Activated CD4-positive, CD25-positive, alpha-beta regulatory T cell treated with anti-CD3 and anti-CD28 coated beads, Interleukin-2, amount 50 U/mL, for 16 hours (primary cell): ENCODE results near the gene FBXO34.

Experiments
- DNase-seq: peaks from one replicate; pipeline ENCODE4 v3.0.0-alpha.2; 2020; ENCODE audit warnings: low read depth, low spot score

Gene FBXO34

DNA sequence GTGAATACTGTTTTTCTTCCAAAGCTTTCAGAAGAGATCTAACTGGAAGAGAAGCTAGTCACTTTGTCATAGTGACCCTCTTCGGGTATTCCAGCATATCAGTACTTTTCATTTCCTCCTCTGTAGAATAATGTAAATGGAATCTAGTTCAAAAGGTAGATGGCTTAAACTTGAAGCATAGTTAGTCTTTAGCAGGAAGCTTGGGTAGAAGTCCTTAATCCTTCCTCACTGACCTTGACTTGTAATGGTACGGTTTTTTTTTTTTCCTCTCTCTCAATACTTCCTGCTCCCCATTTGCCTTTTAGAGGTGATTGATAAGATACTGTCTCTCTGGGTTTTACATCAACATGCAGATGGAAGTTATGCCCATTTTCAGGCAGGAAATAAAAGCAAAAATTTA, 1.7 kb downstream of the FBXO34 start:
- no peak for DNase-seq

DNA sequence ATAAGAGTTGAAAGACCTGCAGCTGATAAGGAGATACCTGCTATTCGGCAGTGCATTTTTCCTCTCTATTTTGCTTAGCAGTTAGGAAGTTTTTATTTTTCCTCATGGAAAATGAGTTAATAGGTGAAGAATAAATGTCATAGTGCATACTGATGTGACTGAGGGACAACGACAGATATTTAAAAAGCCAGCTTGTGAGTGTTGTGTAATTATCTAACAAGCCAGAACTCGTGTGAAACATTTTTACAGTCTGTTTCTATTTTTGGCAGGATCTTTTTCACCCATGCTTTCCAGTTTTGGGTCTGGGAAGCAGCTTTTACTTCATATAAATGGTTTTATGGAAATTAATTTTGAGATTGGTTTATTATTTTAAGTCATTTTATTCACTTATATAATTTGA, 2.9 kb downstream of the FBXO34 start:
- DNase-seq, result no peak

DNA sequence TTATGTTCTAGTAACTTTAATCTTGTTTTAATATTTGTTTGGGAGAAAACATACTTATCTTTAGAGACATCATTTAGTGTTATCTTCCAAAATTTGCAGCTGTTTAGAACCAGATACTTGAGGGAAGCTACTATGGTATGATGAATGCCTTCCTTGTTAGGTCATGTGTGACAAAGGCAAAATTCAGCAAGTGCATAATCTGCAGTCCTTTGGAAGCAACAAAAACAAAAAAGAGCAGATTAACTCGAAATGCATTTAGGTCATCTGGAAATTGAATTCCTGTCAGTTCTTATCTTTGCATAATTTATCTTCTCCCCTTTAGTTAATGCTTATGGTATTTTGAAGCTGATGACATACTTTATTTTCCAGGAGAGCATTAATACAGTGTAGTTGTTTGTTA, 3.5 kb downstream of the FBXO34 start:
- no peak for DNase-seq

- no peak for DNase-seq
Observed at GRCh38 chr14:55276736-55277135, 5.5 kb downstream of the FBXO34 start.

DNA sequence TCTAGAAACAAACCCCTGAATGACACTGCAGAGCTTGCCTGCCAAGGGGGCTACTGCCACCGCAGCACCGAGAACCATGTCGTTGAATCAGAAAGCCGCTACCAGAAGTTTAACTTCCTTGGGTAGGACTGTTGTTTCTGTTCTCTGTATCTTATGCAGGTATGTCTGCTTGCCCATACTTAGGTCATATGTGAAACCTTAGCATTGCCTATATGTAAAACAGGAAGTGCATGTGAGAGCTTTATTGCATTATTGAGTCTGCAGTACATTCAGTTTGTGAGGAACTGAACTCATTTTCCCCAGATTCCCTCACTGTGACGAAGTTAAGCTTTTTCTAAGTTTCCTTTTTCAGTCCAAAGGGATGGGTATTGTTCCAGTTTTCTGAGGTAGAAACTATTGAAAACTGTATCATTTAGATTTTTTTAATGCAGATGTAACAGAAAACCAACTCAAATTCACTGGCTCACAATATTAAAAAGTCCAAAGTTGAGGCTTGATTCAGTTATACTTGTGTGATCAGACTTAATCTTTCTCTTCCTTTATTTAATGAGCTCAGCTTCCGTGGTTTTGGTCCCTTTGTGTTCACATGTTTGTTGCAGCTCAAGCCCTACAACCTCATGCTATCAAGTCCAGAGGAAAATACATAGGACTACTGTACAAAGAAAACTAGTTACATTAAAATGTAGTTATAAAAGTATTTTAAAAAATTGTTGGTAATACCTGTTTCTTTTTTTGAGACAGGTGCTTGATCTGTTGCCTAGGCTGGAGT, 6.9 kb downstream of the FBXO34 start:
- no peak for DNase-seq

DNA sequence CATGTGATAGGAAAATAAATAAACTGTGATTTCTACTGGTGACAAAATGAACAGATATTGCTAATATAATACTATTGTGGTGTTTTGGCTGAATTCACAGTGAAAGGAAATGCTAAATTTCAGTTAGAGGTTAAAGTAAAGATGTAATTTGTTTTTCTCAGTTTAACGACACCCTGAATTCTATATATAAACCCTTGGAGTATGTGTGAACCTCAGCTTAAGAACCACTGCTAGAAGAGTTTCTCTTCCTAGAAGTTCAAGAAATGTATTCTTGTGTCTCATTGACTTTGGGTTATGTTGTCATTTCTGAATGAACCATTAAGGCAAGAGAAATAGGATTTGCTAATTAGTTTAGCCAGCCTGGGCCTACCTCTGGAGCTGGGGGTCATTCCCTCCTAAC, 8.2 kb downstream of the FBXO34 start:
- DNase-seq, result no peak

DNA sequence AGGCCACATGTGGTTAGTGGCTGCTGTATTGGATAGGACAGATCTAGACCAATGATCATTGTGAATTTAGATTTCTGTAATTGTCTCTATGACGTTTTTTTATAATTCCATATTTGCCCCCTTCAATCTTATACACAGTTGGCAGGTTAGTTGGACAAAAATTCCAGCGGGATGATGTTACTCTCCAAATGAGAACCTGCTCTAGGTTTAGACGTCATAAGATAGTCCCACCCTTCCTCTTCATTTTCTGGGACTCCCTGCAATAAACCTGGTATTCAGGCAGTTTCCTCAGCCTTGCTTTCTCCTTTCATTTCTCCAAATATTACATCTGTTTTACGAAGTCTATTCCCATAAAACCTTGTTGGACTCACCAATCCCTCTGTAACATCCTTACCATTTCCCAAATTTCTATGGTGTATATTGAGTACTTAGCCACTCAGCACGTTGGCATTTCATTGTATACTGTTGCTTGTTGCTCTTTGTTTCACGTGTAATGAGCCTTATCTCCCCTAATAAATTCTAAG, 10.2 kb downstream of the FBXO34 start:
- no peak for DNase-seq

DNA sequence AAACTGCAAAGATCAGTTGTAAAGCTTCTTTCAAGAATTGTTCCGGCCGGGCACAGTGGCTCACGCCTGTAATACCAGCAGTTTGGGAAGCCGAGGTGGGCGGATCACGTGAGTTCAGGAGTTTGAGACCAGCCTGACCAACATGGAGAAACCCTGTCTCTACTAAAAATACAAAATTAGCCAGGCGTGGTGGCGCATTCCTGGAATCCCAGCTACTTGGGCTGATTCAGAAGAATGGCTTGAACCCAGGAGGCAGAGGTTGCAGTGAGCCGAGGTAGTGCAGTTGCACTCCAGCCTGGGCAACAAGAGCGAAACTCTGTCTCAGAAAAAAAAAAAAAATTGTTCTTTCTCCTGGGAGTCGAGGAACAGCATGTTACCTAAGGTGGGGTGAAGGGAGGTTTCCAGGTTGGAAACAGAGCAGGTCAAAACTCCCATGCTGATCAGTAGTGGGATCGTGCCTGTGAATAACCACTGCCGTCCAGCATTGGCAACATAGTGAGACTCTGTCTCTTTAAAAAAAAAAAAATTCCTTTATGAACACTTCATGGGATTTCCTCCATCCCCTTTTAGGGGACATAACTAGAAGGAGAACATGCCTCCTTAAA, 13.9 kb downstream of the FBXO34 start:
- no peak for DNase-seq

- no peak for DNase-seq
Observed at GRCh38 chr14:55288439-55288838, 17.2 kb downstream of the FBXO34 start.

DNA sequence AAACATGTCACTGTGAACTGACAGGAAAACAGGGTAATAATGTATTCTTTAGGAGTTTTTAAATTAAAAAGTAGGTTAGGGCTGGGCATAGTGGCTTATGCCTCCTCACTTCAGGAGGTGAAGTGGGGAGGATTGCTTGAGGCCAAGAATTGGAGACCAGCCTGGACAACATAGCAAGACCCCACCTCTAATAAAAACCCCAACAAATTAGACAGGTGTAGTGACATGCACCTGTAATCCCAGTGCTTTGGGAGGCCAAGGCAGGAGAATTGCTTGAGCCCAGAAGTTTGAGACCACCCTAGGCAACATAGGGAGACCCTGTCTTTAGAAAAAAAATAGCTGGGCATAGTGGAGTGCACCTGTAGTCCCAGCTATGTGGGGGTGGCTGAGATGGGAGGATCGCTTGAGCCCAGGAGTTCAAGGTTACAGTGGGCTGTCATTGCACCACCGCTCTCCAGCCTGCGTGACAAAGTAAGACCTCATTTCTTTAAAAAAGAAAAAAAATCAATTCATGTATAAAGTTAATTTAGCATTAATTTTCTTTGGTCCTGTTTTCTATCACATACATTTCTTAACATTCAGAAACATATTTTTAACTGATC, 20.4 kb downstream of the FBXO34 start:
- no peak for DNase-seq

DNA sequence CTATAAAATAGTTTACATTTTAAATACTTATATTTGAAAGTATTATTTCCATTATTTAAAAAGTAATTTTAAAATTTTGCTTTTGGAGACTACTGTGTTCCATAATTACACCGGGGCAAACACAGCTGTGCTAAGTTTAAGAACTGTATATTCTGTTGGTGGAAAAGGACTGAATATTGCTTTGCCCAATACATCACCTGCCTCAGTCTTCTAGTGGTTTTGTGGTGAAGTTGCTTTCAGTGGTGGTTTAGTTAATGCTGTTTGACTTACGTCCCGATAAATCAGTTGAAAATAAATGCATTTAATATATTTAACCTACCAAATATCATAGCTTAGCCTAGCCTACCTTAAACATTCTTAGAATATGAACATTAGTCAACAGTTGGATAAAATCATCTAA, 23.4 kb downstream of the FBXO34 start:
- no peak for DNase-seq

GRCh38 chr14:55297611-55298499, 26.6 kb downstream of the FBXO34 start:
- DNase-seq, result no peak

GRCh38 chr14:55298500-55298822, 27.2 kb downstream of the FBXO34 start:
- no peak for DNase-seq

- no peak for DNase-seq
Observed at GRCh38 chr14:55301437-55302121, 30.4 kb downstream of the FBXO34 start.

GRCh38 chr14:55302367-55303124, 31.3 kb downstream of the FBXO34 start:
- no peak for DNase-seq

DNA sequence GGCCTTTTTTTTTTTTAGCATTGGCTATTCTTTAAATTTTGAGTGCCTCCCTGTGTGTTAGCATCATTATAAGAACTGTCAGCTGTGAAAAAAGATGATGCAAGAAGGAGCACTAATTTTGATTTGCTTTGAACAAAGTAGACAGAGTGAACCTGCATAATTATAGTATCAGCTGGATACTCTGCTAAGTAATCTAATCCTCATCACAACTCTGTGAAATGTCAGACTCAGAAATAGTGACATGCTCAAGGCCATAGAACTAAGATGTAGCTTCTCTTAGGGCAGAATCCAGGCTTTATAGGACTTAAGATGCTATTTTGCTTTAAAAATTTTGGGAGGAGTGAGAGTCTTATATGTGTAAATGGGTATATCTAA, 31.9 kb downstream of the FBXO34 start:
- DNase-seq, result no peak

DNA sequence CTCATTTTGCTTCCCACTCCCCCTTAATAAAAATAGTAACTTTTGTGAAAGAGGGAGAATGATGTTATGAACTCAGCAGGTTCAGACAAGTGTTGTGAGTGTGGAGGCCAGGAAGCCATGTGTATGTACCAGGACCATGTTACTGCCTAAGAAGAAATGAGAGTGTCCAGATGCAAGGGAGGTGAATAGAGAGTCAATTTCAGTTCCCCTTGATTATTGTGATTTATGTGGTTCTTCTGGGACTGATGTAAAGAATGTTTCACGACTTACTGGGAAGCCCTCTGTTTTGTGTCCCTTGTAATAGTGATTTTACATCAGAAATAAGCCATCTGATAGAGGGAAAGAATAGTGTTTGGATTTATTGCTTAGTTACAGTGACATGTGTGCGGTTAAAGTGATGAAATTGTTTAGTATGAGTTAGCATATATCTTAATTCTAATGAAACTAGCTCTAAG, 32.5 kb downstream of the FBXO34 start:
- no peak for DNase-seq

DNA sequence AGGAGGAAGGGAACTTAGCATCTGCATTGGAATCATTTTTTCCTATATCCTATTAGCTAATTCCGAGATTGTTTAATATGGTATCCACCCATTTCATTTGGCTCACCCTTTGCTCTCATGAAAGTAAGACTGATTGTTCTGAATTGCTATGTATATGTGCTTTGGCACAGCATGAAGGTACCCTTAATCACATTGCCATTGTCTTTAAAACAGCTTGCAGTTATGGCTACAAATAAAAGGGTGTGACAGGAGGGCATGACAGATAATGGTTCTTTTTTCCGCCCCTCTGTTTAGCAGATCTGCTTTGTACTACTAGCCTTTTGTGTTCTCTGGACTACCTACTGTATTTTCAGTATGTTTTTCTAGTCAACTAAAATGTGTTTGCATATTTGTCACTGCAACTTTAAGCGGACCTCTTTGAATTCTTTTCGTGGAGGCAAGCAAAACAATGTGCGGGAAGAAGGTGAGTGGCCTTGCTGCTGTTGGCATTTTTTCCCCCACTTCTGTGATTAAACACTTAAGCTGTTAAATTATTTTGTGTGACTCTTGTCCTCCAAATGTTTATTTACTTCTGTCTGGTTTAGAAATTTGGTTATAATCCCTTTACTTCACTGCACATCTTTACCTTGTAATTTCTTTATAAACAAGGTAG, 35.8 kb downstream of the FBXO34 start:
- DNase-seq, result no peak

DNA sequence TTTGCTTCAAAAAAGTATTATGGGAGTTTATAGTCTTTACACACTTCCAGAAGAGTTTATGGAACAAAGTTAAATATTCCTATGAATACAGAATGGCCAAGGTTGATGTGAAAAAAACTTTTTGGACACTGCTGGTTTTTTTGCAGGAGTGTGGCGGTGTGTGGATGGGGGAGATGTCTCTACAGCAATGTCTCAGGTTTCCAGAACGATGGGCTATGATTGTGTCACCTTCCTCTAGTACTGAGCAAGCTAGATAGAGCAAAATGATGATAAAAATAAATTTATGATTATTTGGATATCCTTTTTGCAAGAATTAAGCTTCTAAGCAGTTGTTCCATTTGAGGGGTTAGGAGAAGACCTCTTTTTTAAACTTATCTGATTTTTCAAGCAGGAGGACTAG, 37.9 kb downstream of the FBXO34 start:
- DNase-seq, result no peak

GRCh38 chr14:55309761-55310365, 38.6 kb downstream of the FBXO34 start:
- no peak for DNase-seq
